Right atrium auricular region (tissue), 2 donors: Measurements from ENCODE around the gene RALGAPA1. TPM values are rescaled to one million over a fixed set of nuclear protein-coding genes. Genes with fewer than 3 reads are reported as not detected.
A peak's percentile ranks its signal among the peaks of the same experiment; 100 is the strongest.

Experiments used
- DNase-seq: peaks from one replicate; pipeline ENCODE4 v3.0.0-alpha.2; 2019; ENCODE audit warnings: low spot score
- H3K27ac ChIP-seq, 2 donors: fragments of 200-600 bp; sonication (generic); 1 replicate in 1 of 2; 2 replicates in 1 of 2; pipeline ENCODE4 v1.5.1; 2016 to 2019
- H3K27me3 ChIP-seq, 2 donors: fragments of 200-600 bp; sonication (generic); one replicate each; pipeline versions ENCODE4 v1.5.1 to v1.6.0; 2017 to 2019
- H3K36me3 ChIP-seq: fragments of 200-600 bp; sonication (generic); one replicate; pipeline ENCODE4 v1.5.1; 2016
- H3K4me1 ChIP-seq, 2 donors: fragments of 200-600 bp; sonication (generic); one replicate each; pipeline versions ENCODE4 v1.5.1 to v1.6.0; 2017 to 2019
- H3K4me3 ChIP-seq, 2 donors: fragments of 200-600 bp; sonication (generic); 1 replicate in 1 of 2; 2 replicates in 1 of 2; pipeline ENCODE4 v1.5.1; 2017 to 2019; ENCODE audit warnings: mild to moderate bottlenecking in 1 of 2, moderate library complexity in 1 of 2
- H3K9me3 ChIP-seq, 2 donors: fragments of 200-600 bp; sonication (generic); one replicate each; pipeline ENCODE4 v1.5.1; 2019
- total RNA-seq, 2 donors: library from RNA; depleted of rRNA; stranded (reverse); fragments of >200 nt; gene quantifications; one replicate each; pipeline ENCODE4 v1.1.0, GENCODE V29; 2016
- TF ChIP-seq, protein P1 (sequence below), 2 donors: fragments of 200-600 bp; sonication (generic); IDR thresholded peaks; one replicate each; pipeline ENCODE4 v1.5.1; 2019; ENCODE audit warnings: antibody characterized with exemption in 2 of 2

The RALGAPA1 gene
- total RNA-seq, 2 donors from 2014 or later: 26.9 to 29.6 TPM

DNA sequence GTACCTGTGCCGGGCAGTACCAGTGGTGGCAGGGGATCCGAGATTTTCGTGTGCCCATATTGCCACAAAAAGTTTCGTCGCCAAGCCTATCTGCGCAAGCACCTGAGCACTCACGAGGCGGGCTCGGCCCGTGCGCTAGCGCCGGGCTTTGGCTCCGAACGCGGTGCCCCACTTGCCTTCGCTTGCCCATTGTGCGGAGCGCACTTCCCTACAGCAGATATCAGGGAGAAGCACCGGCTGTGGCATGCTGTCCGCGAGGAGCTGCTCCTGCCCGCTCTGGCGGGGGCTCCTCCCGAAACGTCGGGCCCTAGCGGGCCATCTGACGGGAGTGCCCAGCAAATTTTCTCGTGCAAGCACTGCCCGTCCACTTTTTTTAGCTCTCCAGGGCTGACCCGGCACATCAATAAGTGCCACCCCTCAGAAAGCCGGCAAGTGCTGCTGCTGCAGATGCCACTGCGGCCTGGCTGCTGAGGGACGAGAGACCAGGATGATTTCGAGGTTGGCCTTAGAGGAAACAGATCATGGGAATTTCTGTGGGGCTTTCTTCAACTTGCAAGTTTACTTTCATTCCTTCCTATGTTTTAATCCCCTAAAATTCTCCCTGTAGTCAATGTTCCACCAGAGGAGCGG lies 273.5 kb downstream of the RALGAPA1 start:
- H3K36me3 ChIP-seq: peaks cover 6% of the 10 kb centered on the region
- peaks cover 23 to 31% of the 10 kb centered on the region in 2 donors for H3K27me3 ChIP-seq
- H3K9me3 ChIP-seq: no peaks in the 10 kb centered on the region
- TF ChIP-seq, protein P1, sequence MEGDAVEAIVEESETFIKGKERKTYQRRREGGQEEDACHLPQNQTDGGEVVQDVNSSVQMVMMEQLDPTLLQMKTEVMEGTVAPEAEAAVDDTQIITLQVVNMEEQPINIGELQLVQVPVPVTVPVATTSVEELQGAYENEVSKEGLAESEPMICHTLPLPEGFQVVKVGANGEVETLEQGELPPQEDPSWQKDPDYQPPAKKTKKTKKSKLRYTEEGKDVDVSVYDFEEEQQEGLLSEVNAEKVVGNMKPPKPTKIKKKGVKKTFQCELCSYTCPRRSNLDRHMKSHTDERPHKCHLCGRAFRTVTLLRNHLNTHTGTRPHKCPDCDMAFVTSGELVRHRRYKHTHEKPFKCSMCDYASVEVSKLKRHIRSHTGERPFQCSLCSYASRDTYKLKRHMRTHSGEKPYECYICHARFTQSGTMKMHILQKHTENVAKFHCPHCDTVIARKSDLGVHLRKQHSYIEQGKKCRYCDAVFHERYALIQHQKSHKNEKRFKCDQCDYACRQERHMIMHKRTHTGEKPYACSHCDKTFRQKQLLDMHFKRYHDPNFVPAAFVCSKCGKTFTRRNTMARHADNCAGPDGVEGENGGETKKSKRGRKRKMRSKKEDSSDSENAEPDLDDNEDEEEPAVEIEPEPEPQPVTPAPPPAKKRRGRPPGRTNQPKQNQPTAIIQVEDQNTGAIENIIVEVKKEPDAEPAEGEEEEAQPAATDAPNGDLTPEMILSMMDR (IDR thresholded peaks at IDR 0.05): no peak
- no peak for DNase-seq
- H3K27ac ChIP-seq: no peak overlapping the region
- H3K4me1 ChIP-seq: peaks cover 0 to 31% of the 10 kb centered on the region in 2 donors
- H3K4me3 ChIP-seq: peak overlapping the region in 1 of 2 donors; percentile 59

DNA sequence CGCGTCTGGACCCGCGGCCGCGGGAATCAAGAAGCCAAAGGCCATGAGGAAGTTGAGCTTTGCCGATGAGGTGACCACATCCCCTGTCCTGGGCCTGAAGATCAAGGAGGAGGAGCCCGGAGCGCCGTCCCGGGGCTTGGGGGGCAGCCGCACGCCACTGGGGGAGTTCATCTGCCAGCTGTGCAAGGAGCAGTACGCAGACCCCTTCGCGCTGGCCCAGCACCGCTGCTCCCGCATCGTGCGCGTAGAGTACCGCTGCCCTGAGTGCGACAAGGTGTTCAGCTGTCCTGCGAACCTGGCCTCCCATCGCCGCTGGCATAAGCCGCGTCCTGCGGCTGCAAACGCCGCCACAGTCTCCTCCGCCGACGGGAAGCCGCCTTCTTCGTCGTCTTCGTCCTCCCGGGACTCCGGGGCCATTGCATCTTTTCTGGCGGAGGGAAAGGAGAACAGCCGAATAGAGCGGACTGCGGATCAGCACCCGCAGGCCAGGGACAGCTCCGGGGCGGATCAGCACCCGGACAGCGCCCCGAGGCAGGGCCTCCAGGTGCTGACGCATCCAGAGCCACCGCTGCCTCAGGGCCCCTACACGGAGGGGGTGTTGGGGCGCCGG lies 274.1 kb downstream of the RALGAPA1 start:
- no peak overlapping the region for H3K27ac ChIP-seq
- H3K27me3 ChIP-seq: peaks cover 23 to 31% of the 10 kb centered on the region in 2 donors
- no peak for DNase-seq
- no peaks in the 10 kb centered on the region for H3K9me3 ChIP-seq
- TF ChIP-seq, protein P1 (IDR thresholded peaks at IDR 0.05): no peak
- H3K4me3 ChIP-seq: peak overlapping the region in 1 of 2 donors; percentile 59
- peaks cover 6% of the 10 kb centered on the region for H3K36me3 ChIP-seq
- peaks cover 0 to 31% of the 10 kb centered on the region in 2 donors for H3K4me1 ChIP-seq

DNA sequence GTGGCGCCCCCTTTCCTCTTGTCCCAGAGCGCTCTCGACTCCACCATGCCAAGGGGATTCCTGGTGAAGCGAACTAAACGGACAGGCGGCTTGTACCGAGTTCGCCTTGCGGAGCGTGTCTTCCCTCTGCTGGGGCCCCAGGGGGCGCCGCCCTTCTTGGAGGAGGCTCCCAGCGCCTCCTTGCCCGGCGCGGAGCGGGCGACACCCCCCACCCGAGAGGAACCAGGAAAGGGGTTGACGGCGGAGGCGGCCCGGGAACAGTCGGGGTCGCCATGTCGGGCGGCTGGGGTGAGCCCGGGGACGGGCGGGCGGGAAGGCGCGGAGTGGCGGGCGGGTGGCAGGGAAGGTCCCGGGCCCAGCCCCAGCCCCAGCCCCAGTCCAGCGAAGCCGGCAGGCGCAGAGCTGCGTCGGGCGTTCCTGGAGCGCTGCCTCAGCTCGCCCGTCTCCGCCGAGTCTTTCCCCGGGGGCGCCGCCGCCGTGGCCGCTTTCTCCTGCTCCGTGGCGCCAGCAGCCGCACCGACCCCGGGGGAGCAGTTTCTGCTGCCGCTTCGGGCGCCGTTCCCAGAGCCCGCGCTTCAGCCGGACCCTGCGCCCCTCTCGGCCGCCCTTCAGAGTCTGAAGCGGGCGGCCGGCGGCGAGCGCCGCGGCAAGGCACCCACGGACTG lies 274.8 kb downstream of the RALGAPA1 start:
- Histone ChIP-seq H3K4me1 (peaks cover 0 to 31% of the 10 kb centered on the region in 2 donors), H3K36me3 (peaks cover 6% of the 10 kb centered on the region), H3K27me3 (peaks cover 23 to 31% of the 10 kb centered on the region in 2 donors), H3K4me3 (peak overlapping the region; percentile 24 to 59), H3K9me3 (no peaks in the 10 kb centered on the region), H3K27ac (no peak overlapping the region)
- TF ChIP-seq, protein P1 (IDR thresholded peaks at IDR 0.05): no peak
- DNase-seq: no peak

DNA sequence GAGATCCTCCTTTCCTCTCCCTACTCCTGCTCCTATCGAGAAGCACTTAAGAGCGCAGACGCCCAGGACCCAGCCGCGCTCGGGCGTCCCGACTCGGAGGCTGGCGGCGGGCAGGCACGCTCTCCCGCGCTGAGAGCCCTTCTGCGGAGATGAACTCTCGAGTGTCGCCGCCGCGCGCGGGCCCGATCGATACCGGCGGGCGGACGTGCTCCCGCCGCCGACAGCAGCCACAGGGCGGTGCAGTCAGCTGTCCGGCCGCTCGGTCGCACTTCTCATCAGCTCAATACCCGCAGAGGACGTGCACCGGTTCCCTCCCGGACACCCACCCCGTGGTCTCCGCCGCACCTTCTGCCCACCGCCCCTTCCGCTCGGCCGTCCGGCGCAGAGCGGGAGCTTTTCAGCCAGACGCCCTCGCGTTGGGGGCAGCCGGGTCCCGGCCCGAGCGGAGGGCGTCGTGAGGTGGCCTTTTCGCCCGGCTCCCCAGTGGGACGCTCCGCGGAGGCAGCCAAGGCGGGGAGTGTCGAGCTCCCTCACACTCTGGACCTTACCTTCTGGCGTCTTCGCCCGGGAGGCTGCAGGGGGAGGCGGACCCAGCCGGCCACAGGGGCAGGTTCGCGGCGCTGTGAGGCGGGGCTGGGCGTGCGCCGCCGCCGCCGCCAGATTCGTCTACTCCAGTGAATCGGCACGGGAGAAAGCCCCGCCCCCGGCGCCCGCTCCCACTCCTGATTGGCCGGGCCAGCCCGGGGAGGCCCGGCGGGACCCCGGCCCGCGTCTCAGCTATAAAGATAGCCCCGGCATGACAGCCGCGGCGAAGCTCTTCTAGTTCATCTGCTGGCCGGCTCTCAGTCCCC lies 275.5 kb downstream of the RALGAPA1 start, which contains the start of gene INSM2:
Gene INSM2 (plus strand): TSS at position 808 of the 851 bp plus-strand sequence. CDS start 89 bp downstream, outside the sequence.
- Histone ChIP-seq H3K9me3 (no peaks in the 10 kb centered on the region), H3K4me1 (peaks cover 0 to 31% of the 10 kb centered on the region in 2 donors), H3K27me3 (peaks cover 23 to 31% of the 10 kb centered on the region in 2 donors), H3K36me3 (peaks cover 6% of the 10 kb centered on the region), H3K4me3 (peak within 1 kb of the TSS; percentile 24 to 59), H3K27ac (no peak within 1 kb of the TSS)
- DNase-seq: no peak
- TF ChIP-seq, protein P1 (IDR thresholded peaks at IDR 0.05): no peak

DNA sequence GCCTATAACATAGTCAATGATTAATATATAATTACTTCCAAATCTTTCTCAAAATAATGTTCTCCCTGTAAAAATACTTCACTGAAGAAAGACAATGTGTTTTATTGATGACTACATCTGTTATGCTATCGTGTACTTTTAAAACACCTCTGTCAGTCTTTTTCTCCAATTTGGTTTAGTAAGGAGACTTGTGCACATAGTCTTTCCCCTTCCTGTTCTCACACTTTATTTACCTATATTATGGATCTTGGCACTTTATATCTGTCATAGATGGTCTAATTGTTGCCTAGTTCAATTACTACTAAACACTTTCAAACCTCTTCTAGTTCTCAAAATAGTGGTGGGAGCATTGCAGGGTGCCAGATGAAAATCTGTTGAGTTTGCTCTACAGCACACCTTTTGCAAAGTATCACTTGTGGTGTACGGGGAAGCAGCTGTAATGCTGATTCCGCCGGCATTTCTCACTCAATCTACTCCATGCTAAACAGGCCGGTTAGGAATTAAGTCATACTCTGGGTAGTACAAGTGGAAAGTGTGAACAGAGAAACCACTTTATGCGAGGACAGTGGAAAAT lies 276.2 kb downstream of the RALGAPA1 start:
- Histone ChIP-seq H3K27ac (no peak overlapping the region), H3K4me1 (peaks cover 0 to 31% of the 10 kb centered on the region in 2 donors), H3K4me3 (peak overlapping the region; percentile 24 to 59), H3K27me3 (peaks cover 23 to 31% of the 10 kb centered on the region in 2 donors), H3K9me3 (no peaks in the 10 kb centered on the region), H3K36me3 (peaks cover 3% of the 10 kb centered on the region)
- no peak for DNase-seq
- TF ChIP-seq, protein P1 (IDR thresholded peaks at IDR 0.05): no peak
